HG02943 (cell line): ENCODE results near the gene THSD4.

Experiments
- ATAC-seq: cut with Tn5 transposase; IDR thresholded peaks from one replicate; pipeline ENCODE4 v1.9.1; 2021; ENCODE audit warnings: mild to moderate bottlenecking, low read depth, moderate library complexity; ENCODE audit not compliant: unreplicated experiment

THSD4 gene

DNA sequence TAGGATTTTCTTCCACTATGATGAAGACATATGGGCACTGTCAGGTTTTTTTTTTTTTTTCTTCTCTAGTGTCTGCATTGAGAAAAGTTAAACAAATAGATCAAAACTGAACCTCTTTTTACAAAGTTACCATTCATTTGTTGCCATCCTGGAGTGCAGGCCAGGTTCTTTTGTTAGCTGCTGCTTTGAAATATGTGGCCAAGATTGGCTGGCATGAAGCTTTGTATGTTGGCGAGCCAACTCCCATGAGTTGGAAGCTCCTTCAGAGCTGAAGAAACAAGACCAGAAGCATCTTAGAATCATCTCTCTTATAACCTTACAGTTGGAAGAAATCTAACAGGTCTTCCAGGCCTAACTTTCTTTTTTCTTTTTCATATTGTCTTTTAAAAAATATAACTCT is 346.5 kb downstream of the THSD4 start:
- ATAC-seq, result no peak

DNA sequence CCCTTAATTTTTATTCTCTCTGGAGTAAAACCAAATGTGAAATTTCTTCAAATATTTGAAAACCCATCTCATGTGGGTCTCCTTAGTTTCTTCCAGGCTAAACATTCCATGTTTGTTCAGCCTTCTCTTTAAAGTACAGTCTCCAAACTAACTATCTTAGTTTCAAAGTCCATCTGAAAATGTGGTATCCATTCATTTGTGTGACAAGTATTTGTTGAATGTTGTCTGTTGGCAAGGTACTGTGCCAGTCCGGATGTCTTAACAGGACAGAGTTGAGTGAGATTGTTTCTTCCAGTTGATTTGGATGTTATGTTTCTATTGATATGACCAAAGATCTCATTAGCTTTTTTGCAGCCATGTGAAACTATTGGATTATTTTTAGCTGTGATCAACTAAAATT is 347.4 kb downstream of the THSD4 start:
- ATAC-seq, result no peak

DNA sequence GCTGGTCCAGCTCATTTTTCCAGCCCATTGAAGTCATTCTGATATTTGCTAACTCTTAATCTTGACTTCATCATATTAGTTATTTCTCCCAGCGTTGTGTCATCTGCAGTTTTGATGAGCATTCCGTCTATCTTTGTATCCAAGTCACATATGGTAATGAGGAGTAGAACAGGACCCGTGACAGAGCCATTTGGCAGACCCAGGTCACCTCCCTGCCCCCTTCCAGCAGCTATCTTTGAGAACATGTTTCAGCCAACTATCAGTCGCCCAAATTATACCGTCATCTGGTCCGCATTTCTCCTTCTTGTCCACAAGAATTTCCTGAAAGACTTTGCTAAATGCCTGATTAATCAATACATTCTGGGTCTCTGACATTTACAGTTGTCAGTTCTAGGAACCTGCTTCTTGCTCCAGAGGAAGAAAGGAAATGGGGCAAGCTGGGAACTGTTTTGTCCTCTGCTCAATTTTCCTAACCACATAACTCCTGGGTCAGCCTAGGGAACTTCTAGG is 347.9 kb downstream of the THSD4 start:
- ATAC-seq, result no peak

DNA sequence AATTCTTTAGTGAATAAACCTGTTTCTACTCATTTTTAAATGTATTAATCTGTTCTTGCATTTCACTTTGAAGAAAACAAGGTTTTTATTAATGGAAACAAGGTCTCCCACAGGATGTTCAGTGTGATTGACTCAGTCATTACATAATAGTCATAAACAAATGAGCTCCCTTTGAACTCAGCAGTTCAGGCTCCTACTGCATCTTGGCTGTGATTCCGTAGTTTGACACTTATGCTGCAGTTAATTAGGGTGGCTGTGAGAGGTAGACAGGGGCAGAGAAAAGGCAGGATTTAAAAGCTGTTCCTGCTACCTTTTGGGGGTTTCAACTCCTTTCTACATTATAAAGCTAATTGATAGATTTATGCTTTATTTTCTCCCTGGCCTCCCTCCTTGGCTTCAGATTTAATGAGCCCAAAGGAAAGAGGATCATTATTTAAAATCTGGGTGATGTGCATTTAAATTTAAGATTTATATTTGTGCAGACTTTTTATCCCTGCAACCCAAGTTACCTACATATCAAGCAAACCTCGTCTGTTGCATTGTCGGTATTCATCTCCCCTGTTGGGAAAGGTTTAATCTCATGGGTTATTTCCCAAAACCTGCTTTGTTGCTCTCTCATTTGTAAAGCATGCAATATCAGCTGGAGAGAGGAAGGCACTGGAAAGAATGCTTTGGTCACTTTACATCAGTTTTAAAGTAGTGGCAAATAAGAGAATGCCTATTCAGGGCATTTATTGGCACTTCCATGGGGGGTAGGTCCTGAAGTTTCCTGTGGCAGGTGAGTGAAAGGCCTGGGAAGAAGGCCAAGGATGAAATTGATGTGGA is 350.1 kb downstream of the THSD4 start:
- no peak for ATAC-seq

DNA sequence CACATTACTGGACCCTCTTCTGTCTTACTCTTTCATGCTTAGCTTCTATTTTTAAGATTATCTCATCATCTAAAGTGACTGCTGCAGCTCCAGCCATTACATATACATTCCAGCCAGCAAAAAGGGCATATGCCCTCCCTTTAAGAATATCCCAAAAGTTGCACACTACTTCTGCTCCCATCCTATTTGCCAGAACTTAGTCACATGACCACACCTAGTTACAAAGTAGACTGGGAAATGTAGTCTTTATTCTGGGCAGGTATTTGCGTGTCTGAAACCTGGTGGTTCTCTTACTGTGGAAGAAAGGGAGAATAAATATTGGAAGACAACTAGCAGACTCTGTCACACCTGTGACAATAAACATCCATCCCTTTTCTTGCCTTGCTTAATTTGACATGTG is 353.4 kb downstream of the THSD4 start:
- no peak for ATAC-seq

DNA sequence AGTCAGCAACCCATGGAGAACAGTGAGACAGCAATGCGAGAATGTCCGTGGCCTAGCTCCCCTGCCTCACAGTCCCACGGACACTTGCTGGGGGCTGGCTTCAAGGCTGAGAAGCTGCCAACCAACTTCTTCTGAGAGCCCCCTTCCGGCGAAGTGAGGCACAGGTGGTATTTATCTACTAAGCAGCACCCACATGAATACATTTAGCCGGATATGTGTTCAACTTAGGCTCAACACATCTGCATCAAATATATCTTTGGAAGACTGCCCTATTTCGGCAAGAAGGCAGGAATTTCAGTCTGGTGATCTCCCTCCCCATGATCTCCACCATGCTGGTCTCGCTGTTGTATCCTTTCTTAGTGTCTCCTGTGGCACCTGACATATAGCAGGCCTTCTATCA is 354.1 kb downstream of the THSD4 start:
- no peak for ATAC-seq

DNA sequence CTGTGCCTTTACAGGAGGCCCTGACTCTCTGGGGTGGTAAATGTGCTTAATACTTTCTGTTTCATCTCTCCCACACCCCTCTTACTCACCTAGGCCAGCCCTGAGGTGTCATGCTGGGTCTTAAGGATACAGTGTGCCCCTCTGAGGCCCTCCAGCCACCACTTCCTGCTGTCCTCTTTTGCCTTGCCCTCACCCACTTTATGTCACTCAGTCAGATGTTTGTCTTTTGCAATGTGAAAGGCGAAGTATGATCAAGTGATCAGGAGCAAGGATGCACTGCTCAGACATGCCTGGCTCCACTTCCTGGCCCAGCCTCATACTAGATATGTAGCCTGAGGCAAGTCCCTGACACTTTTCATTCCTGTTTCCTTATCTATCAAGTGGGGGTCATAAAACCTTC is 356.1 kb downstream of the THSD4 start:
- ATAC-seq, result no peak

DNA sequence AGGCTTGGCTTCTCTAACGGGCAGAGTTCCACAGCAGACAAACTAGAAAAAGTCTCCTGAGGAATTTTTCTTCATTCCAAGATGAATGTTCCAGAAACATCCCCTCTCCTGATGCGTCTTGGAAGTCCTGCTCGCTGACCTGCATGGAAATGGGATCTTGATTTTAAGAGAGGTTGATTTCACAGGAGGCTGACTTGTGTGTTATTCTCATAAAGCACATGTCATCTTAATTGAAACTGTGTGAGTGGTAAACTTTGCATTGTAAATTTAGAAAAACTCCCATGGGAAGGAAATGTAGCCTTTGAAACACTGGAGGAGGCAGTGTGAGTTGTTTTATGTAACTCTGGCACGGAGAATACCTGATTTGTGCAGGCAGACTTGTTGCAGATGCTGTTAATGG is 357.3 kb downstream of the THSD4 start:
- ATAC-seq, result no peak

DNA sequence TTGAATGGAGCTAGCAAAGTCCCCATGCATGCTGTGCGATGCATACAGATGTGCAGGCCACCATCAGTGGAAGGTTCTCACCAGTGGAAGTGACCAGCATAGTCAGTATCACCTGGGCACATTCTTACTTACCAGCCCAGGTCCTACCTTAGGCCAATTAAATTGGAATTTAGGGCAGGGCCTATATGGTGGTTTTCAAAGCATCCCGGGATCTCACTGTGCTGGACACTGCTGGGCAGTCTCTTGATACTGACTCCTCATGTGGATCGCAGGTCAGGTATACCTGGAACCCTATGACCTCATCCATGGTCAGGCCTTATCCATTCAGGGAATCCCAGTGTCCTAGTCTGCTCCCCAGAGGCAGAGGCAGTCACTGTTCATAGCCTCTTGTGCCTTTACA is 358.5 kb downstream of the THSD4 start:
- no peak for ATAC-seq

DNA sequence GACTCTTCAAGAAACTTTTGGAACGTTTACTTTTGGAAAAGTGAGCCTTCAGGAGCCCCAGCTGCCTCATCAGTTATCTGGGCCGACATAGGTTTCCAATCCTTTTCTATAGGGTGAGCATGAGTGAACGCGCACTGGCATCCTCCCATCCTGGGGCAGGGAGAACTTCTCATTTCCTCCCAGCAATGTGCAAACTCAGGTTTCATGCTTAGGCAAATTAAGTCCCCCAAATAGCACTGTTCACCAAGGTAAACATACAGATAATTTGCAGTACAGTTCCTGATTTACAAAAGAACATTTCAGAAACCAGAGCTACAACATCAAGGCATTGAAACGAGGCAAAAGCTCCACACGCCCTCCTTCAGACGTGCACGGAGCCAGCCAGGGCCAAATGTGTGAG is 361.6 kb downstream of the THSD4 start:
- ATAC-seq, result no peak

DNA sequence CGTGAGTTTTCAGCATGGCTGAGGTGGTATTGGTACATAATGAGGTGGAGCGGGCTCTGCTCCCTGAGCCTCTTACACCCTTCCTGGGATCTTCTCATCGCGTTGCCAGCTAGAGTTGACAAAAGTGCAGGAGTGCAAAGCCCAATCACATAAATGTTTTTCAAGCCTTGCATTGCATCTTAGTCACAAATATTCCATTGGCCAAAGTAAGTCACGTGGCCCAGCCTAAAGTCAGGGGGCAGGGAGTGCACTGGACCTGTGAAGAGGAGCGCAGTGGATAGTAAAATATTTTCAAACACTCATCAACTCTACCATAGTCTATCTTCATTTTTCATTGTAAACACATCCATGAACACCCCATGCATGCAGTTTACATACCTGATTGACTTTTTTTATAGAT is 365.3 kb downstream of the THSD4 start:
- no peak for ATAC-seq

DNA sequence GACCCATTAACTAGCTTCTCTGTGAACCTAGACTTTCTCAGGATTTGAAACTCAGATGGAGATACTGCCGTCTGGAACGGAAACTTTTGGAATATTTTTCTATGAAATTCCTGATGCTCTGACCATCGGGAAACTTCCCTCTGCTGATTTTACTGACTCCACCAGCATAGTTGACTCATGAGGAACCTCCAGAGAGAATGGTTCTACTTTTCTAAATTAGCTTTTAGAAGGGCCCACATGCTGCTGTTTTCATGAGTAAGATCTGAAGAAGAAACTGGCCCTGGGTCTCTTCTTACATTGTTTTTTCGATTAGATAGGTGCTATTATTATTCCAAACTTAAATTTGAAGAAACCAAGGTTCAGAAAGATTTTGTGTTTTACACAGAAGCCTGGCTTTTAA is 368.8 kb downstream of the THSD4 start:
- ATAC-seq, result no peak

DNA sequence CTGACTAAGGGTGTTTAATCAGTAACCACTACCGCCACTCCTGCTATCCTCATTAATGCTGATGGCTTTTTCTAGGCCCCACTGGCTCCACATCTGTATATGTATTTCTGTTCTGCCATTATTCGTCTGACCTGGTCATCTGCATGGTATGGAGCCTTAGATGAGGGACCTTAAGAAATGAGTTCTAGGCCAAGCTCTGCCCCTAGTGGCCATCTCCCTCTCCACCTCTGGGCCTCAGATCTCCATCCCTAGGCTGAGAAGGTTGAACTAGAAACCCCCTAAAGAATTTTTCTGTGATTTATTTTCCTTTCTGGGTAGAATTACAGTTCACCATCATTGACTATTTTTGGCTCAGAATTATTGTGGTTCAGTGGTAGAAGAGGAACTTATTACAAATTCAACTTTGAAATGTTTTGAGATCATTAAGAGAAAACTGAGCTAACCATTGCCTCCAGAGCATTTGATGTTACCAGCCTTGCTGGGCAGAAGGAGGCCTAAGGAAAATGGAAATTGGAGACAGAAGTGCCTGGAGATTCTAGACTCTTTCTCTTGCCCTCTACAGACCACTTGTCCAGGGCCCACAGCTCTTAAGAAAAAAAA is 369.9 kb downstream of the THSD4 start:
- ATAC-seq, result no peak

DNA sequence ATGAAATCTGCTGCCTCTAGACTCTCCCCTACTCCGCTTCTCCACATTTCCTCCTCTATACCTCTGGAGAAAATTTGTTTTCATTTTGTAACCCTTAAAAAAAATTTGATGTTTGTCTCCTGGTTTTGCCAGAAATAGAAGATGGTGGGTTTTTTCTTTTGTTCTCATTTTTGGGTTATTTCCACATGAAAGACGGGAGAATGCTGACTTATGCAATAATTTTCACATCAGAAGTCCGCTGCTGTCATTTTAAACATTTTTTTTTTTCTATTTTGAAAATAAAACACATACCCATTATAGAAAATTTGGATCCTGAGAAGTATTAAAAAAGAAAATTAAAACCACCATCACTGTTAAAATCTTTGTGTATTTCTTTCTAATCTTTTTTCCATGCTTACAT is 374.3 kb downstream of the THSD4 start:
- no peak for ATAC-seq

DNA sequence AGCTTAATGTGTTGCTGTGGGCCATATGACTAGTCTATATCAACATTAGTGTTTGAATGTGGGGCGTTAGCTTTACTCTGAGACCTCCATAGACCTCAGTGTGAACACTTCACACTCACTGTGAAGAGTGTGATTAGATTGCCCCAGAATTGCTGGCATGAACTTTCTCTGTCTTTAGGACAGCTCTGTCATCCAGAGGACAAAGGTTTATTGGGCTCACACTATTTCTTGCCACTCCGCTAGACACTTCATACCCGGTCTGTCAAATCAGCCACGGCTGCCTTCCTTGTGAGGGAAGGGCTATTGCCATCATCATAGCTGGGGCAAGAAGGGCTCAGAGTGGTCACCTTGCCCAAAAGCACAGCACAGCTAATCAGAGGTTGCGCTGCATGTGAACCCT is 378.3 kb downstream of the THSD4 start:
- ATAC-seq, result no peak

DNA sequence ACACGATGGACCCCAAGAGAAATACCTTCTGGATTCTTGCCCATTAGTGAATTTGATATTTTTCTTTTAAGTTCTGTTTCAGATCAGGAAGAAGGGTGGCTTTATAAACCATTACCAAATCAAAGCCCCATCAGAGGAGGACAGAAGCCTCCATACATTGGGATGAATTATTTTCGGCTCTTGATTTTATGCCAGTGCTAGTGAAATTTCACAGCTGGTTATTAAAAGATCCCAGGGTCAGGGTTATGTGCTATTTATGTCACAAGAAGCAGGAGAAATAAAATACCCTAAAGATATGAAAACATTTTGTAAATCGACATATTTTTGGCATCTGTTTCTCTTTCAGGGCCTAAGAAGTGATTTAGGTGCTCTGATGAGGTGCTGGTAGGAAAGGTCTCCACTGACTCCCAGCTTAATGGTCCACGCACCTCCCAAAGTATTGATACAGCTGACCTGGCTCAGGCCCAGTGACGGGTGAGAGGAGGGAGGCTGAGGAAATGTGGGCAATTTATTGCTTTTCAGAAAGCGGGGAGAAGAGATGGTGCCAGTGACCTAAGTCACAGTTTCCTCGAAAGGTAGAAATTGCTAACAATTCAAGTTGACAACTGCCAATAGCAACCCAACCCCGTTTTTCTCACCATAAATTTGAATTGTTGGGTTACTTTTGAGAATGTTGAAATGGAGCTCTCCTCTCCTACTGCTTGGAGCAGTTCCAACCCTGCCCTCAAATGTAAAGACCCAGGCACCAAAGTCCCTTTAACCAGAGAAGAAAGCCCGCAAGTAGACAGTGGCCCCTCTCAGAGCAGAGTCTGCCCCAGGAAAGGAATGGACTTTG is 379.5 kb downstream of the THSD4 start:
- ATAC-seq, result no peak

DNA sequence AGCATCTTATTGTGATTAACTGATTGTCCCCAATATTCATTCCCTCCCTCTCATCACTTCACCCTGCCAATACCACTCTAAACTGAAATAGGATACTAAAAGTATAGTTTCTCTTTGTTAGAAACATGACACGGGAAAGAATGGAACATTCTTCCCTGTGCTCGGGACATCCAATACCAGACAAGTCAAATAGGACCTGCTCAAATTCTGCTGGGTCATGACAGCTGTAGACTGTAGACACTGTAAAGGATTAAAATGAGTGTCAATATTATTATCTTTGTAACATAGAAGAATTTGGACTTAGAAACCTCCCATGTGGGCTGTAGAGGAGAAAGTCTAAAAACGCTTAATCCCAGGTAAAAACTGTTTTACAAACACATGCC is 380.1 kb downstream of the THSD4 start:
- ATAC-seq, result no peak

DNA sequence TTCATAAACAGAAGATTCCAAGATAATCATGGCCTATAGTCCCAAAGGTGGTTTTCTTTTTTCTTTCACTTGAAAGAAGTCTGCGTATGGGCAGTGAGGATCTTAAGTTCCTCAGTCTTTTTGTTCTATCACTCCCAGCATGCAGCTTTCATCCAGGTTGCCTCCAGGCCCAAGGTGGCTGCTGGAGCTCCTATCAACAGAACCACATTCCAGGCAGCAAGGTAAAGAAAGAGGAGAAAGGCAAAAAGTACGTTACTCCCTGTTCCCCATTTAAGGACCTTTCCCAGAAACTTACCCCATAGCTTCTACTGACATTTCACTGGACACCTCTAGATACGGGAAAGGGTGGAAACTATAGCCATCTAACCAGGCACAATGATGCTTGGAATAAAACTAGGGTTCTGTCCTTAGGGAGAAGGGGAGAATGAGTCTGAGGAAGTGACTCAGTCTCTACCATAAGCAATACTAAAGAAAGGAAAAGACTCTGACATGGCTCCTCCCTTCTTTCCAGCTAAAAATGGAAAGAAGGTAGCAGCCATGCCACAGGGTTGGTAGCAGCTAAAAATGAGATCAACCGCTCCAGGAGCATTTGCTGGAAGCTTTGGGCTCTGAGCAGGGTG is 381.2 kb downstream of the THSD4 start:
- ATAC-seq, result no peak

DNA sequence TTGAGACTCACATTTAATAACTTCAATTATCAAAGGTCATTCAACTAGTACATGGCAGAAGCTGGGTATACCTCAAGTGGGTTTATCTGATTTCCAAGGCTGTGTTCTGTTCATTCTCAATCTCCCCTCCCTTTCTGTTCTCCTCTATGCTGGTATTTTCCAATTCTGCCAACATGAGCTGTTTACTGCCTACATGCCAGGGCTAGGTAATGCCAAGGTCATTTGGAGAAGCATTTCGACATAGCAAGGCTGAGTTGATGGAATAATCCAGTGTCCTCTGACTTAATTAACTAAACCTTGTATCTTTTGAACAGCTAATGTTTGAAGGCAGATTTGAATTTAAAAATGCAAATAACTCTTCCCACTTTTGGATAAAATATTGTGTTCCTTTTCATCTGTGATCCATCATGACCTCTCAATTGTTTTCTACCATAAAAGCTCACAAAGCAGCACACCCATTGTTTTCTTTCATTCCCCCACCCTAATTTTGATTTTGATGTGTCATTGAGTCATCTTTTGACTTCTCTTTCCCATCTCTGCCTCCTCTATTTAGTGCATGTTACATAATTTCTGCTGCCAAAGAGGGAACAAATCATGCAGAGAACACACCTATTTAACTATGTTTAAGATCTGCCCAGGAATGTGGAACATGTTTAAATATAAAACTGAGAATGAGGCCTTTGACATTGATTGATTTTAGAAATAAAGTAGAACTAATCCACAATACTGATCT is 386.2 kb downstream of the THSD4 start:
- no peak for ATAC-seq

DNA sequence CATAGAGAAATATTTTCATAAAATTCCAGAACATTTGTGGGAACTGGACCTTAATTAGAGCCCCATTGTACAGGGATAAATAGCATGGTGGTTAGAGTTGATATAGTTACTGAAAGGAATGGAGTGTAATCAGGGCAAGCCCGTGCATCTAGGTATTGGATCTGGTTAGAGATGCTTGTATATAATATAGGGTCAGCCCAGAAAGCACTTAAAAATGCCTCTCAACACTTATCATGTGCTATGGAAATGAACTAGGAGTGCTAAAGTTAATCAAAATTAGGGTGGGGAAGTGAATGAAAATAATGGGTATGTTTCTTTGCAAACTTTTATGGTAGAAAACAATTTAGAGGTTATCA is 386.8 kb downstream of the THSD4 start:
- ATAC-seq, result no peak
